GM12865 (cell line): ENCODE data around the gene TNIK.

Experiments used
- DNase-seq: peaks from one replicate; pipeline ENCODE4 v3.0.0; 2010; ENCODE audit warnings: low read depth
- H3K4me3 ChIP-seq: 2 replicates; pipeline ENCODE4 v1.5.1; 2011; ENCODE audit warnings: mild to moderate bottlenecking, low read depth, low read length, control low read depth
- TF ChIP-seq, protein P1 (sequence below): IDR thresholded peaks from 2 replicates; pipeline ENCODE4 v1.5.1; 2011; ENCODE audit warnings: low read length, control low read depth, low read depth, inconsistent platforms; ENCODE audit not compliant: insufficient read depth; ENCODE audit errors: missing control alignments

TNIK gene

GRCh38 chr3:171320750-171321558 lies 139.3 kb downstream of the TNIK start:
- TF ChIP-seq, protein P1, sequence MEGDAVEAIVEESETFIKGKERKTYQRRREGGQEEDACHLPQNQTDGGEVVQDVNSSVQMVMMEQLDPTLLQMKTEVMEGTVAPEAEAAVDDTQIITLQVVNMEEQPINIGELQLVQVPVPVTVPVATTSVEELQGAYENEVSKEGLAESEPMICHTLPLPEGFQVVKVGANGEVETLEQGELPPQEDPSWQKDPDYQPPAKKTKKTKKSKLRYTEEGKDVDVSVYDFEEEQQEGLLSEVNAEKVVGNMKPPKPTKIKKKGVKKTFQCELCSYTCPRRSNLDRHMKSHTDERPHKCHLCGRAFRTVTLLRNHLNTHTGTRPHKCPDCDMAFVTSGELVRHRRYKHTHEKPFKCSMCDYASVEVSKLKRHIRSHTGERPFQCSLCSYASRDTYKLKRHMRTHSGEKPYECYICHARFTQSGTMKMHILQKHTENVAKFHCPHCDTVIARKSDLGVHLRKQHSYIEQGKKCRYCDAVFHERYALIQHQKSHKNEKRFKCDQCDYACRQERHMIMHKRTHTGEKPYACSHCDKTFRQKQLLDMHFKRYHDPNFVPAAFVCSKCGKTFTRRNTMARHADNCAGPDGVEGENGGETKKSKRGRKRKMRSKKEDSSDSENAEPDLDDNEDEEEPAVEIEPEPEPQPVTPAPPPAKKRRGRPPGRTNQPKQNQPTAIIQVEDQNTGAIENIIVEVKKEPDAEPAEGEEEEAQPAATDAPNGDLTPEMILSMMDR = no peak
- no peak for DNase-seq
- no peak overlapping the region for H3K4me3 ChIP-seq

GRCh38 chr3:171317171-171317570 lies 143.0 kb downstream of the TNIK start:
- no peak for DNase-seq
- H3K4me3 ChIP-seq = no peak overlapping the region
- TF ChIP-seq, protein P1 = no peak

DNA sequence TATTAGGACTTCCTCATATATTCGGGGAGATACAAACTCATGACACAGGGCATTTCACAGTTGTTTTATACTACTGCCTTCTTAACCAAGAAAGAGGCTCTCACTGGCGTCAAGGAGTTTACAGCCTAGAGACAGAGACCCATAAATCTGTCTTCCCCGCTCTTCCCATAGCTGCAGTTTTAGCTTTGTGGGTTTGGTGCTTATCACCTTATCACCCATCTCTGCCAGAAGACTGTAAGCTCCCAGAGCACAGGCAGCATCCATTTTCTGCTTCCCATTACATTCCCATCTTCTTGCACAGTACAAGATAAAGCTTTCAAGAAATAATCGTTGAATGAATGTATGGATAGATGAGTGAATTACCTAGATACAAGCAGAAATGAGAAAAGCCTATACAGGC lies 144.3 kb downstream of the TNIK start:
- no peak overlapping the region for H3K4me3 ChIP-seq
- no peak for DNase-seq
- TF ChIP-seq, protein P1 = no peak

GRCh38 chr3:171315101-171315500 lies 145.1 kb downstream of the TNIK start:
- TF ChIP-seq, protein P1 = no peak
- no peak overlapping the region for H3K4me3 ChIP-seq
- no peak for DNase-seq

DNA sequence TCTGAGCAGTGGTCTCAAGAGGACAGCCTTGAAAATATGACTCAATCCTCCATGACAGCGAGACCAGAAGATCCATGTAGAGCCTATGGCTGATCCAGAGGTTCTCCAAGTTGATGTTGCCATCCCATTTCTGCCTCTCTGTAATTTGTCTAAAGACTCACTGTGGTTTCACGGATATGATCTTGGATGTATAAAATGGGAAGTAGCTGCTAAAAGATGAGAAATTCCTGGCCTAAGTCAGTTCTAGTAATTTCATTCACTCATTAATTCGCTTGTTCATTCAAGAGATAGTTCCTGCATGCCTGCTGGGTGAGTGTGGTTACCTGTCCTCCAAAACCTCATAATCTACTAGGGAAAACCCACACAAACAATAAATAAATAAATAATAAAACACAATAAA lies 145.9 kb downstream of the TNIK start:
- no peak for DNase-seq
- TF ChIP-seq, protein P1 = no peak
- H3K4me3 ChIP-seq = no peak overlapping the region

- TF ChIP-seq, protein P1 = no peak
- H3K4me3 ChIP-seq = no peak overlapping the region
- no peak for DNase-seq
Observed at GRCh38 chr3:171313702-171314101, 146.5 kb downstream of the TNIK start.

GRCh38 chr3:171312741-171313140 lies 147.5 kb downstream of the TNIK start:
- DNase-seq = no peak
- TF ChIP-seq, protein P1 = no peak
- H3K4me3 ChIP-seq = no peak overlapping the region
